Measurements from ENCODE around the gene TUBA4A.

- TF ChIP-seq CTCF (IDR thresholded peaks at IDR 0.05) (no peak), POLR2A (IDR thresholded peaks at IDR 0.05) (no peak)
Observed at GRCh38 chr2:219266232-219266631, 12.5 kb upstream of the TUBA4A start.
